A673 (cell line): ENCODE measurements around the gene STIM1.

Source experiments
- CTCF ChIP-seq: fragments of 300-800, 200-600 bp; sonication (generic); conservative IDR thresholded peaks from 2 replicates; pipeline ENCODE4 v1.5.1; 2017; ENCODE audit warnings: low read depth, mild to moderate bottlenecking, antibody characterized with exemption, low read length, moderate library complexity, mixed read lengths
- EZH2 ChIP-seq: fragments of 200-600 bp; sonication (generic); IDR thresholded peaks from 2 replicates; pipeline ENCODE4 v1.6.1; 2017; ENCODE audit warnings: borderline replicate concordance, low read depth, mild to moderate bottlenecking, mixed read lengths, antibody characterized with exemption, low read length; ENCODE audit not compliant: poor library complexity, severe bottlenecking

GRCh38 chr11:3914805-3915204 lies 59.3 kb downstream of the STIM1 start:
- TF ChIP-seq CTCF (no peak), EZH2 (no peak)
